ENCODE measurements around the gene ERLIN1.

ERLIN1 gene

DNA sequence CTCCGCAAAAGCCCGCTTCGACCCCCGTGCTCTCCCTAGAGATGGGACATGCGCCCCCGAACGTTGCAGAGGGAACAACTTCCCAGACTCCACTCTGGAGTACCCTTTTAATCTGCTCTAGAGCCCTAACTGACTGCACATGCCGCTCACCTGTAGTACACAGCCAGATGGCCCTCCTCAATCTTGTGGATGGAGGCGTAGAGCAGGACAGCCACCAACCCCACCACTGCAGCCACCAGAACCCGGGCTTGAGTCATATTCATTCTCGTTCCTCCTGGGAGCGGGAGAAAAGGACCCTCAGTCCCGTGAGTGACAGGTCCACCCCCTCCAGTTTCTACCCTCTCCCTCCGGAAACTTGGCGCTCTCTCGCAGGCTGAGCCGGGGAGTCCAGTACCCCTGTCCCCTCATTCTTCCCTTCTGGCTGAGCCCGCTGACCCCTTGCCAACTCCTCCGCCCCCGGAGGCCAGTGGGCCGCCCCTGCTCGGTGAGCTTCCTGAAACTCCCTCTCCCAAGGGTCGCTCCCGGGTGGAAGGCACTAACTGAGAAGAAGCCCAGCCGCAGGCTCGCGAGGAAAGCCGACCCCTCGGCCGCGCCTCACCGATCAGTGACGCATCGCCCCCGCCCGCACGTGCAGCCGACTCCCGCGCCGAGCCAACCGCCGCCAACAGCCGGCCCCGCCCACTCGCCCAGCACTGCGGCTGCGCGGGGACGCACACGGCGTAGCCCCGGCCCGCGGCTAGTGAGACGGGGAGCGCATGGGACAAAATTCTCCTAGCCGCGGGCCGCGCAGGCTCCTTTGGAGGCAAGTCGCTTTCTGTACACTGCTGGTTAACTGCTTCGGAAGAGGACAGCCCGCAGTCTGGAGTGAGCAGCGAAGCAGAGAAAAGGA is at the start of gene ERLIN1:
Gene ERLIN1, minus strand, starts transcription at position 666 of the 889 bp plus-strand sequence. Its CDS starts 403 bp downstream, at position 263.
- peak; percentile 88 to 93 for ATAC-seq

- ATAC-seq, result no peak
These were observed 46.3 kb upstream of the ERLIN1 start for GRCh38 chr10:100232101-100232500.

DNA sequence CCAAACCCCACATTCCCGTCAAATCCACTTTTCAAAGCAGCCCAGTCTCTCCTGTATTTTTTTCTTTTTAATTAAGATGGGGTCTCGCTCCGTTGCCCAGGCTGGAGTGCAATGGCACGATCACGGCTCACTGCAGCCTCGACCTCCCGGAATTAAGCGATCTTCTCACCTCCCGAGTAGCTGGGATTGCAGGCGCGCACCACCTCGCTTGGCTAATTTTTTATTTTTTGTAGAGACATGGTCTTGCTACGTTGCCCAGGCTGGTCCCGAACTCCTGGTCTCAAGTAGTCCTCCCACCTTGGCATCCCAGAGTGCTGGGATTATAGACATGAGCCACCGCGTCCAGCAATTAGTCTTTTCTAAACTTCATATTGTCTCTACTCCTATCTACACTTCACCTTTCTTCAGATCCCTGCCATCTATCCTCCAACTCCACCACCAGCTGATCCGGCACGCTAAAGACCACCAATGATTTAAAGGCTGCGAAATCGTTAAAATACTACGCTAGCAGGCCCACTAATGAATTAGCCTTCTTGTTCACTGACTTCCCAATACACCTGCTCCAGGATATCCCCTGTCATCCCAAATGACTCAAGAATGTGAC is 44.1 kb upstream of the ERLIN1 start:
- no peak for ATAC-seq

DNA sequence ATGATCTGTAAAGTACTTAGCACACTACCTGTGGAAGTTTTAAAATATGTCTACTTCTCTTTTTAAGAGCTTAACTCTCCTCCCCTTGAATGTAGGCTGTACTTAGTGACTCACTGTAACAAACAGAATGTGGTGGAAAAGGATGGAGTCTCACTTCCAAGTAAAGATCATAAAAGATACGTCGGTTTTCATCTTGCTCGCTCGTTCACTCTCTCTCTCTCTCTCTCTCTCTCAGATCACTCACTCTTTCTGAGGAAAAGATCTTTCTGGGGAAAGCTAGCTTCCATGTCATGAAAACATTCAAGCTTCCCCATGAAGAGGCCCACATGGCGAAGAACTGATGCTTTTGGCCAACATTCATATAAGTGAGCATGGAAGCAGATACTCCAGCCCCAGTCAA is 38.0 kb upstream of the ERLIN1 start:
- no peak for ATAC-seq

GRCh38 chr10:100222529-100222928 is 36.7 kb upstream of the ERLIN1 start:
- ATAC-seq, result no peak

DNA sequence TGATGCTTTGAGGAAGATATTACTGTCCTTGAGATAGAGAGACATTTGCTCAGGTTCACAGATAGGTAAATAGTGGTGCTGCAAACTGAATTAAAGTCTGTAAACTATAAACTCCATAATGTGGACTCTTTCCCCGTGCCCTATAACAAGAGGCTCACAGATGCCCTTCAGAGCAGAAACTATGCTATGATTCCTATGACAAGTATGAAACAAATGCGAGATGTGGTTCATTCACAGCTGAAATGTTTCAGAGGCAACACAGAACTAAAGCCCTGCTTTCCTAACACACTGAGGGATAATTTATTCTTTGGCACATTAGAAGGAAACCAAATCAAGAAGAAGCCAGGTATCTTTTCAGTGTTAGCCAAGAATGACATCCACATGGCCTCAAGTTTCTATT is 30.2 kb upstream of the ERLIN1 start:
- no peak for ATAC-seq

- ATAC-seq, result no peak
These were observed 23.5 kb upstream of the ERLIN1 start for GRCh38 chr10:100209303-100209702.

GRCh38 chr10:100208276-100208675 is 22.4 kb upstream of the ERLIN1 start:
- no peak for ATAC-seq

GRCh38 chr10:100204370-100204769 is 18.5 kb upstream of the ERLIN1 start:
- ATAC-seq, result no peak

- ATAC-seq, result no peak
These were observed 15.7 kb upstream of the ERLIN1 start for GRCh38 chr10:100201549-100201948.

DNA sequence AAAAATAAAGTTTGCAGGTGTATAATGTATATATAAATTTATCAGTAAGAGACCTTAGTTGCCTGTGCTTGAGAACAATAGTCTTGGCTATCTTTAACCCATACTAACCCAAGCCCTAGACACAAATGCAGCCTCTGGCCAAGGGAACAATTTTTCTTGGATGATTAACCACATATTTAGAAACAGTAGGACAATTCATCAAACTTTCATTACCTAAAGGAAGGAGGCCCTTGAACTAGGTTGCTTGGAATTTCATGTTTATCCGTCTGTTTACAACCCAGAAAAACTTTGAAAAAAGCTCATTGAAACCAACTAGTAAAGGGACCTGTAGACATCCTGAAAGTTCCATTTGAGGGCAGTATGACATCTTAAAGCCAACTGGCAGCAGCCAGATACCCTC is 8.9 kb upstream of the ERLIN1 start:
- no peak for ATAC-seq

- ATAC-seq, result no peak
These were observed 6.5 kb upstream of the ERLIN1 start for GRCh38 chr10:100192350-100192749.

GRCh38 chr10:100186253-100187212 is 704 bp upstream of the ERLIN1 start:
- ATAC-seq, result peak; percentile 62 to 68

GRCh38 chr10:100184840-100185239 is 989 bp downstream of the ERLIN1 start:
- no peak for ATAC-seq

- ATAC-seq, result no peak
These were observed 1.4 kb downstream of the ERLIN1 start for GRCh38 chr10:100184426-100184825.

GRCh38 chr10:100183481-100183880 is 2.3 kb downstream of the ERLIN1 start:
- ATAC-seq, result no peak

GRCh38 chr10:100182908-100183307 is 2.9 kb downstream of the ERLIN1 start:
- no peak for ATAC-seq

DNA sequence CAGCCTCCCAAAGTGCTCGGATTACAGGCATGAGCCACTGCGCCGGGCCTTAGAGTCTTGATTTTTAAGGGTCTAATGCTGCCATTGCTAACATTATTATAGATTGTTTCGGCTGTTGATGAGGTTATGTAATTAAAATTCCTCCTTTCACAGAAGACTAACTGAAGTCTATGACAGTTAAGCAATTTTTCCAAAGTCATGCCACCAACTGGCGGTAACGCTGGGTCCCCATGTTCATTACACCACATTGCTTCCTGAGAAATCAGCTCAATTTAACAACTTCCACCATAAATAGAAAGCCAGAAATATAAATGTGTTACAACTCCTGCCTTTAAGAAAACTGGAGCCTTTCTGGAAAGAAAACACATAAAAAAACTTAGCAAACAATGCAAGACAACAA is 3.5 kb downstream of the ERLIN1 start:
- no peak for ATAC-seq

DNA sequence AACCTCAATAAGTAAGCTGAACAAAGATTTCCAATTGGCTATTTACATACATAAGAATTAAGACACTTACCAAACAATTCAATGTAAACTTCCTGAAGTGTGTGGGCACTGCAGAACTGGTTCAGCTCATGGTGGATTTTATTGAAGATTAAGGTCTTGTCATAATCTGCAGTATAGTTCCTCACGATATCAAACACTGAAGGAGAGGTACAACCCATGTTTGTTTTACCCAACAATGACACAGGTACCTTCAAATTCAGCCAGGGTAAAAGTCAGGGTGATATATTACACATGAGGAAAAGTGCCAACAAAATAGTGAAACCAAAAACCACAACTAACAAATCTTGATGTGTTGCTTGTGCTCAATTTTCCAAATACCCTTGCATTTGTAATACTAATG is 10.0 kb downstream of the ERLIN1 start:
- ATAC-seq, result no peak

- peak; percentile 86 to 95 for ATAC-seq
These were observed 10.8 kb downstream of the ERLIN1 start for GRCh38 chr10:100174699-100175677.

DNA sequence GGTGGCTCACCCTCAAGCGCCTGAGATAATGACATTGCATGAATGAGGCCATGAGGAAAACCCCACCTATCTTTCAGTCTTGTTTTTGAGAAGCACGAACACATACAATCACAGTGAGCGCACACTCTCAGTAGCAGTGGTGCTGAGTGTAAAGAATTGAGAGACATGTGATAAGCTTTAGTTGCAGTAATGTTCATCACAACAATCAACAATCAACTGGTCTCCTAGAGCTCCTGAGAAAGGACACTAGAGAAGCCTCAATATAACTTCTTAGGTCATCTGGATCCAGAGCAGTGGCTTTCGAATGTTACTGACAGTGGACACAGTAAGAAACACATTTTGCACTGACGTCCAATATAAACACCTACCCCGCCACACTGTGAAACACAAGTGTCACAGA is 12.8 kb downstream of the ERLIN1 start:
- no peak for ATAC-seq

DNA sequence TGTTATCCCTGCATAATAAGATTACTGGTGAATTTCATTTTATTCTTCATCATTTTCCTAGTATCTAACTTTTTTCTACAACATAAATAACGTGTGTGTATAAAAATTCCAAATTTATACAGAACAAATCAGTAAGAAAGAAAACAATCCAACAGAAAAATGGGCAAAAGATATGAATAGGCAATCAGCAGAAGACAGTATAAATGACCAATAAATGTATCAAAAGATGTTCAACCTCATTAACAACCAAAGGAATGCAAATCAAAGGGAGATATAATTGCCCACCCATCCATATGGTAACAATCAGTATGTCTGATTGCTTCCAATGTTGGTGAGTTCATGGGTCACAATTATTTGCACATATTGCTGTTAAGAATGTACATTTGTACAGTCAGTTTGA is 13.5 kb downstream of the ERLIN1 start:
- no peak for ATAC-seq

Measured in activated CD4-positive, CD25-positive, alpha-beta regulatory T cell treated with anti-CD3 and anti-CD28 coated beads, Interleukin-2, amount 50 U/mL, for 24 hours (primary cell).